Gastrocnemius medialis (tissue), 4 donors: Measurements from ENCODE around the gene CERKL.

Source experiments
- CTCF ChIP-seq, 5 experiments: fragments of 450-650 bp in 3 of 5; fragments of 200-600 bp in 2 of 5; sonication (generic) in 2 of 5; IDR thresholded peaks in 4 of 5; conservative IDR thresholded peaks in 1 of 5; 1 replicate in 4 of 5; 2 replicates in 1 of 5; pipeline ENCODE4 v1.5.1; 2016 to 2019; ENCODE audit warnings: antibody characterized with exemption in 5 of 5, mild to moderate bottlenecking in 3 of 5, moderate library complexity in 3 of 5
- POLR2A ChIP-seq, 2 donors: fragments of 450-650 bp; IDR thresholded peaks; one replicate each; pipeline ENCODE4 v1.6.1; 2017; ENCODE audit warnings: antibody characterized with exemption in 2 of 2, mild to moderate bottlenecking in 2 of 2, moderate library complexity in 2 of 2

- TF ChIP-seq POLR2A (IDR thresholded peaks at IDR 0.05) (no peak), CTCF (IDR thresholded peaks at IDR 0.05 in 4 of 5, conservative IDR thresholded peaks at IDR 0.05 in 1 of 5) (no peak)
Observed at GRCh38 chr2:181520253-181520652, 136.7 kb downstream of the CERKL start.
